NCI-H187 (cell line): Measurements from ENCODE around the gene ENC1.
"Not testable (repeated sequence)": the region's sequence is repeated elsewhere in the genome, so short reads cannot be mapped to it uniquely, and the experiment has no call there.

Source experiments
- DNase-seq, 2 experiments: peaks; one replicate each; lab custom pipeline; 2025; lab: John Stamatoyannopoulos, UW

The ENC1 gene

DNA sequence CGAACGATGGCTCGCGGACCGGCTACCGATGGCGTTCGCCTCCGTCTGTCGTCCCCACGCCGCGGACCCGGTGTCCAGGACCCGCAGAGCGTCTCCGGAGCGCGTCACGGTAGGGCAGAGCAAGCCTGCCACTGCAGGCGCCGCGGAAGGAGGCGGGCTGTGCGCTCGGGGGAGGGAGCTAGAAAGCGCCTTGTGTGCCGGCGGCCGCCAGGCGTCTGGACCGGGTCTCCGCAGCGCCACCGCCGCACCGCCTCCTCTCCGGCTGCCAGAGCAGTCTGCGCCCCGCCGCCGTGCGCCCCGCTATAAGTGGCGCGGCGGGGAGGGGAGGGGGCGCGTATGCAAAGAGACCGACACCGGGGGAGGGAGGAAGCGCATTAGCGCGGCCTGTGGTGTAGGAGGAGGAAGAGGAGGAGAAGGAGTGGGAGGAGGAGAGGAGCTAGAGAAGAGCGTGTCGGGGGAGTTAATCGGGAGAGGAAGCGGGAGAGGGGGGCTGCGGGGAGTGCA, at the start of gene ENC1:
Gene ENC1 (minus strand): TSS at position 279 of the 504 bp plus-strand sequence. CDS start 4,243 bp downstream, outside the sequence.
- peak; percentile 76 to 80 for DNase-seq

DNA sequence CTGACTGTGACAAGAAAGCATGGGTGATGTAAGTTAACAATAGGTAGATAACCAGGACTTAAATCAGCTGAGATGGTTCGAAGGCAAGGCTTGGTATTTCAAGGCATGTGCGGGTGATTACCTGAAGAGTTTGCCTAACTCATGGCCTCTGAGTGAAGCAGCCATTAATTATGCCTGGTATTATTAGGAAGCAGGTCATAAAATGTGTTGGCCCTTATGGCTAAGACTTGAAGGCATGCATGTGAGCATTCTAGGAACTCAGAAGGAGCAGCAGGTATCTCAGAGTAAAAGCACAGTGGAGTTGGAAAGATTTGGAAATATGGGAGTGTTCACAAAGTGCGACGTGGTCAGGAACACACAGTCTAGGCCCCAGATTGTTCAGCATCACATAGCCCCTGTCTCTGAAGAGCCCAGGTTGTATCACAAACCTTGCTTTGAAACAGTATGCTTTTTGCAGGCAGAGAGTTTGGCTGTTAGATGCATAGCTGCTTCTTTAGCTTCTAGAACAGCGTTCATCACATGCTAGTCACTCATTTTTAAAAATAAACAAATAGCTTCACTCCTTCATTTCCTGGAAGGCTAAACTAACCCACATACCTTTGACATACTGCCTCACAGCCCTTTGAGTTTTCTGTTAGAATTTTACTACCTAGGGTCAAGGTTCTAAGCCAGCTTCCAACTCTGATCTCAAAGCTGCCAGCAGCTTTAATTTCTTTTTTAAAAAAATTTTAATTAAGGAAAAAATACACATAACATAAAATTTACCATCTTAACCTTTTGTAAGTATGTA, 46.6 kb upstream of the ENC1 start:
- no peak for DNase-seq

GRCh38 chr5:74685979-74686631, 45.6 kb upstream of the ENC1 start:
- no peak for DNase-seq

- DNase-seq: peak in 1 of 2 experiments; percentile 20
These were observed 44.6 kb upstream of the ENC1 start, which contains the start of gene HEXB for GRCh38 chr5:74684900-74685851. Gene HEXB (plus strand): TSS chr5:74685233. CDS start chr5:74685261, 28 bp downstream.

DNA sequence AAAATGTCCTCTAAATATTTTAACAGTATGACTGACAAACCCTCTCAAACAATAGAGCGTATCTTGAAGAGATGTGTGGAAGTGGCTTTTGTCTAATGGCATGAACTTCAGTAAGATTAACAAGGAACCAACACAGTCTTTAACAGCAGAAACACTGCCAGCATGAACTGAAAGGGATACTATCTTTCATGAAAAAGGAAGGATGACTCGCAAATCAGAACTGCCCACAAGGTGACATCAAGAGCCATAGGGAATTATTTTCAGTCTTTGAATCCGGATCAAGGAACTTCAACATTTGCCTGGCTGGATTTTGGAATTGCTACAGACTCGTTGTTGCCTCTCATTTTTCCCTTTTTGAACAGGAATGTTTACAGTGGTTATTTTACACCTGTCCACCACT, 39.4 kb upstream of the ENC1 start:
- no peak for DNase-seq

DNA sequence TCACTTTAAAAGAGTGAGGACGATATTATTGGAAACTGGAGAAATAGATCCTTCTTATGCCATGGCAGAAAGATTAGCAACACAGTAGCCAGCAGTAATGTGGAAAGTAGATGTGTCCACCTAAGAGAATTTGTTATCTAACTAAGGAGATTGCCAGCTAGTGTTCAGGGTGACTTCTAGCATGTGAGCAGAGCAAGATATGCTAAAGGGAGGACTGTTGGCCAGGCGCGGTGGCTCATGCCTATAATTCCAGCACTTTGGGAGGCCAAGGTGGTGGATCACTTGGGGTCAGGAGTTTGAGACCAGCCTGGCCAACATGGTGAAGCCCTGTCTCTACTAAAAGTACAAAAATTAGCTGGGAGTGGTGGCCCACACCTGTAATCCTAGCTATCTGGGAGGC, 38.8 kb upstream of the ENC1 start:
- not testable (repeated sequence) for DNase-seq

DNA sequence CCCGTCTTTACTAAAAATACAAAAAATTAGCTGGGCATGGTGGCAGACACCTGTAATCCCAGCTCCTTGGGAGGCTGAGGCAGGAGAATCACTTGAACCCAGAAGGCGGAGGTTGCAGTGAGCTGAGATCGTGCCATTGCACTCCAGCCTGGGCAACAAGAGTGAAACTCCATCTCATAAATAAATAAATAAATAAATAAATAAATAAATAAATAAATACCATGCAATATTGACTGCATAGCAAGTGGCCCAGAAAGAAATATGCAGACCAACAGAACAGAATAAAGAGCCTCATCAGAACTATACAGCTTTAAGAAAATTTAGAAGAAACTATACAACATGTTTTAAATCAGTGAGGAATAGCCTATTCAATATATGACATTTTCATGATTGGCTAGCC, 37.6 kb upstream of the ENC1 start:
- not testable (repeated sequence) for DNase-seq

DNA sequence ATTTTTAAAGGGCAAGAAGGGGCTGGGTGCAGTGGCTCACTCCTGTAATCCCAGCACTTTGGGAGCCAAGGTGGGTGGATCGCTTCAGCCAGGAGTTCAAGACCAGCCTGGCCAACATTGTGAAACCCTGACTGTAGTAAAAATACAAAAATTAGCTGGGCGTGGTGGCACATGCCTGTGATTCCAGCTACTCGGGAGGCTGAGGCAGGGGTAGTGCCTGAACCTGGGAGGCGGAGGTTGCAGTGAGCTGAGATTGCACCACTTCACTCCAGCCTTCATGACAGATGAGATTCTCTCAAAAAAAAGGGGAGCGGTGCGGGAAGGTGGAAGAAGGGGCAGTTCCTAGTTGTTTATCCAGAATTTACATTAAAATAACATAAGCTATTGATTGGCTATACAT, 35.9 kb upstream of the ENC1 start:
- not testable (repeated sequence) for DNase-seq

DNA sequence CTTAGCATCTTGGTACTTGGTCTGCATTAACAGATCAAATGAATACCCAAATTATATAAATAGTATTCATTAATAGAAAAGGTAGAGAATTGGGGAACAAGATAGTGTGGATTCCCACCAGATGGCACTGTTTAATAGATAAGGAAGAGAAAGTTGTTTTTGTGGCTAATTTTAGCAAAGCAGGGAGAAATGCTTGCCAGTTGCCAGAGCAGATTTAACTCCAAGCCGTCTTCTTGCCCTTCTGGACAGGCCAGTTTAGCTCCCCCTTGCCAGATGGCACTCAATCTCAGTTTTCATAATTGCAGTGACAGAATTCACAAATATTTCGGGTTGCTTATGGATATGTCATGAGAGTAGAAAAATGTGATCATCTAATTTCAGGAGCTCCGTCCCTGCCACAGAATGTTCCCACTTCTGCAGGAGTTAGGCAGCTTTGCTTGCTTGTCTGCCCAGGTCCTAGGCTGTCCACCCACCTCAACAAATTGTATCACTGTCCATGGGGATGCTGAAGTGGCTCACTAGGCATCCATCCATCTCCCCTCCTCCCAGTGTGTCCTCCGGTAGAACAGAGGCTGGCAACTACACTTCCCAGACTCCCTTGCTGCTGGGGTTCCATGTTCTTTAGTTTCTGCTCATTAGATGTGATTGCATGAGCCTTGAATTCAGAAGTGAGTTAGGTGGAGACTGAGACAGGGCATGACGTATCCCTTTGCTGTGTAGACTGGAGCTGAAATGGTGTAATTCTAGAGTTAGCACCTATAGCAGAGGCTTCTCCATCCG, 32.7 kb upstream of the ENC1 start:
- no peak for DNase-seq

DNA sequence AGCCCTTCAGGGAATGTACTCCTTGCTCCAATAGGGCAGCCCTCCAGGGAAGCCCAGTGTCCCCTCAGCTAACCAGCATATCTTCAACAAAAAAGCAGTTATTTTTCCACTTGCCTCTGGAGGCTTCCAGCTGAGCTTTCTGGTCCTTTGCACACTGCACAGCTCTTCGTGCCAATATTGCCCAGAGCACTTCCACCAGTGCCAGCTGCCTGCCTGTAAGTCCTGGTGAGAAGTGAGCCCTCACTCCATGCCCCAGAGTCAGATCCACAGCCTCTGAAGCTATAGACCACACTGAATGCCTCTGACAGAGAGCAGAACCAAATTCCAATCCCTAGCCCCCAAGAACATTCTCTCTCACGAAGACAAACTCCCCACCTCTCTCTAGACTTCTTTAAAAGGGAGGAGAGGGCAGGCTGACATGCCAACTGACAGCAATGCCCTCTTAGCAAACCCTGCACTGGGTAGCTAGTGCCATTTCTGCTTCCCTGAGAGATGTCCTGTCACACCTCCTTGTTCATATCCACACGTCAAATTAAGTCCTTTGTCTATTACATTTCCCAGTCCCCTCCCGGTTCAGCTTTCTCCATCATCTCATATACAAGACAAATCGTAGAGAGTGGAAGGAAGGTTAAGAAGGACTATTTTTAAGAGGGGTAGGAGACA, 31.8 kb upstream of the ENC1 start:
- no peak for DNase-seq

- DNase-seq: no peak
These were observed 30.0 kb upstream of the ENC1 start for GRCh38 chr5:74670396-74671038.

DNA sequence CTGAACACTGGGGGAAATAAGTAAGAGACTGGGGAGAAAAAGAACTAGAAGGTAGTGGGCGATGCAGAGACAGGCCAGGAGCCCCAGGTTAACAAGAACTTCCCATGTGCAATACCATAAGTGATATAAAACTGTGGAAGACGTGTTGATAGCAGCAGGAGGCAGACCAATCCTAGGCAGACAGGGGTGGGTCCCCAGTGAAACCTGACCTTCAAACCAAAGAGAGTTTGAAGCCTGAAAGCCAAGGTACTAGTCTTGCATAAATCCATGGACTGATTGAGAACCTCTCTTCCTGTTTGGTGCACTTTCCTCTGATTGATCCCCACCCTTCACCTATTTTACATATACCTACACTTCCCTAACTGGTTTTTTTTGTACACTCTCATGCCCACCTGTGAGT, 29.3 kb upstream of the ENC1 start:
- no peak for DNase-seq

- no peak for DNase-seq
These were observed 26.9 kb upstream of the ENC1 start for GRCh38 chr5:74667396-74667795.

GRCh38 chr5:74665816-74666215, 25.3 kb upstream of the ENC1 start:
- no peak for DNase-seq

- no peak for DNase-seq
These were observed 24.7 kb upstream of the ENC1 start for GRCh38 chr5:74665273-74665672.

GRCh38 chr5:74664551-74664950, 24.0 kb upstream of the ENC1 start:
- no peak for DNase-seq

DNA sequence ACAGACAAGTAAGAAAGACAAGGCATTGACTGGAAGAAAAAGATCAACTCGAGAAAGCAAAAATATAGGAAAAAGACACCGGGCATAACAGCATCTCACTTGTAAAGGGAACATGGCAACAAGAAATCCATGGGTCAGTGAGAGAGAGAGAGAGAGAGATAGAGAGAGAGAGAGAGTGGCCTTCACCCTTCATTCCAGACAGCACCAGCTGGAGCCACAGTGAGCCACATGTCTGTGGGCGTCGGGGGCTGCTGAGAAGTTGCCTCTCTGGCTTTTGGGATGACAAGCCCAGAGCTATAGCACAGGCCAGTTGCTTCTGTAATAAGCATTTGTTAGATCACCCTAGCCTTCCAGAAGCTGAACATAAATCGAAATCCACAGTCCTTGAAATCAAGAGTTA, 20.3 kb upstream of the ENC1 start:
- no peak for DNase-seq

DNA sequence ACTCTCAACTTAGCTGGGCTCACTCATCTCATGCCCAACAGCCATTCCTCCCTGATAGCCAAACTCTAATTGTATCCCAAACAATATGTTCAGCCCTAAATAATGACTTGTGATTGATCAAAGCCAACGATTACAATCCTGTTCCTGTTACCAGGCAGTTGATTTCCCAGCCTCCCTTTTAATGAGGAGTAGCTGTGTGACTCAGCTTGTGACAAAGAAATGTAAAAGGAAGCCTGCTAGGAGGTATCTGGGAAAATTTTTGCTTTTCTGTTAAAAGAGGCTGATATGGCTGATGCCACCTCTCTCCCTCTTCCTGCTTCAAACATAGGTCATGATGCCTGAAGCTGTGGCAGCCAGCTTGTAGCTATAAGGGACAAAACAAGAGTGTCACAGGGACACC, 19.6 kb upstream of the ENC1 start:
- DNase-seq: no peak

DNA sequence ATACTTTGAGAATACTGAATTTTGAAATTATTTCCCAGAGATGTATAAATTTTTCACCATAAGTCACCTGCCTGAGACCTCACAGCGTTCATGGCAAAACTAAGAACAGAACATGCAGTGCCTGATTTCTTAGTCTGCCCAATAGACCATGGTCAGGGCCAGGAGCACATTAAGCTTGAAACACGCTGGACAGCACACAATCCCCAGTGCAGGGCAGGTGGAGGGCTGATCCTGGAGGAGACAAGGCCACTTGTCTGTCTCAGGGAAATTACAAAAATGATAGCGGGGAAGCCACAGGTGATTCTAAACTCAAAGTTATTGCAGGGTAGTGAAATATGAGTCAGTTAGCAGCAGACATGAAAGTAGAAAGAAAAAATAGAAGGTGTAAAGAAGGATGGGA, 18.6 kb upstream of the ENC1 start:
- no peak for DNase-seq

GRCh38 chr5:74657165-74657564, 16.6 kb upstream of the ENC1 start:
- no peak for DNase-seq
